GM23338 (cell line): Measurements from ENCODE around the gene POLR1A. TPM values are rescaled to one million over a fixed set of nuclear protein-coding genes. Genes with fewer than 3 reads are reported as not detected.

ENCODE experiments used
- ATAC-seq: fragments of 200-7000 bp; cut with Tn5 transposase; 3 replicates; pipeline ENCODE4 v1.9.1; 2020
- DNase-seq: peaks from one replicate; pipeline ENCODE4 v3.0.0-alpha.2; 2015; ENCODE audit warnings: low spot score
- H2AFZ ChIP-seq: fragments of 200-600 bp; sonication (generic); 2 replicates; pipeline ENCODE4 v1.8.0; 2016; ENCODE audit warnings: antibody characterized with exemption, mild to moderate bottlenecking, moderate library complexity
- H3F3A ChIP-seq: fragments of 200-600 bp; sonication (generic); replicated peaks from 2 replicates; pipeline ENCODE4 v1.8.0; 2017; ENCODE audit warnings: antibody characterized with exemption, mixed run types, low read depth
- H3K27ac ChIP-seq: fragments of 200-600 bp; sonication (generic); 2 replicates; pipeline ENCODE4 v1.6.1; 2016; ENCODE audit warnings: low read depth
- H3K27me3 ChIP-seq: fragments of 200-600 bp; sonication (generic); 2 replicates; pipeline ENCODE4 v1.8.0; 2016; ENCODE audit warnings: mild to moderate bottlenecking, mixed run types, moderate library complexity; ENCODE audit not compliant: insufficient read depth
- H3K36me3 ChIP-seq: fragments of 200-600 bp; sonication (generic); 2 replicates; pipeline ENCODE4 v1.8.0; 2016; ENCODE audit warnings: mild to moderate bottlenecking; ENCODE audit not compliant: insufficient read depth
- H3K4me1 ChIP-seq: fragments of 200-600 bp; sonication (generic); 2 replicates; pipeline ENCODE4 v1.8.0; 2016; ENCODE audit warnings: mild to moderate bottlenecking, moderate library complexity; ENCODE audit not compliant: insufficient read depth
- H3K4me2 ChIP-seq: fragments of 200-600 bp; sonication (generic); 2 replicates; pipeline ENCODE4 v1.7.1; 2017; ENCODE audit warnings: mixed run types
- H3K4me3 ChIP-seq: fragments of 200-600 bp; sonication (generic); 2 replicates; pipeline ENCODE4 v1.6.1; 2016; ENCODE audit warnings: mixed run types
- H3K79me2 ChIP-seq: fragments of 200-600 bp; sonication (generic); replicated peaks from 2 replicates; pipeline ENCODE4 v1.8.0; 2017; ENCODE audit warnings: mild to moderate bottlenecking; ENCODE audit not compliant: insufficient read depth
- H3K9me2 ChIP-seq: fragments of 200-600 bp; sonication (generic); 2 replicates; pipeline ENCODE4 v1.8.0; 2017; ENCODE audit not compliant: insufficient read depth
- H4K20me1 ChIP-seq: fragments of 200-600 bp; sonication (generic); replicated peaks from 2 replicates; pipeline ENCODE4 v1.8.0; 2017; ENCODE audit warnings: mild to moderate bottlenecking; ENCODE audit not compliant: insufficient read depth
- H3K27ac Mint-ChIP-seq: 2 replicates; pipeline ENCODE4 v1.8.0; 2020; ENCODE audit warnings: inconsistent platforms, mild to moderate bottlenecking, moderate library complexity, mixed read lengths
- H3K27me3 Mint-ChIP-seq: 3 replicates; pipeline ENCODE4 v1.8.0; 2022; ENCODE audit warnings: low read depth, mild to moderate bottlenecking, moderate library complexity, mixed read lengths, inconsistent platforms; ENCODE audit not compliant: insufficient read depth, poor library complexity
- H3K36me3 Mint-ChIP-seq: 3 replicates; pipeline ENCODE4 v1.8.0; 2021; ENCODE audit warnings: low read depth, mild to moderate bottlenecking, inconsistent platforms, moderate library complexity, mixed read lengths
- H3K4me1 Mint-ChIP-seq: 3 replicates; pipeline ENCODE4 v1.8.0; 2020; ENCODE audit warnings: mild to moderate bottlenecking, inconsistent platforms, mixed read lengths
- H3K4me3 Mint-ChIP-seq: 3 replicates; pipeline ENCODE4 v1.8.0; 2021; ENCODE audit warnings: moderate library complexity, mild to moderate bottlenecking, inconsistent platforms, mixed read lengths
- H3K9me3 Mint-ChIP-seq: 3 replicates; pipeline ENCODE4 v1.8.0; 2020; ENCODE audit warnings: moderate library complexity, mild to moderate bottlenecking, inconsistent platforms, mixed read lengths
- EZH2 ChIP-seq: fragments of 200-600 bp; sonication (generic); IDR thresholded peaks from one replicate; pipeline ENCODE4 v1.8.0; 2017; ENCODE audit warnings: antibody characterized with exemption, mild to moderate bottlenecking, low read depth; ENCODE audit not compliant: unreplicated experiment
- JUNB ChIP-seq: IDR thresholded peaks from one replicate; pipeline ENCODE4 v1.6.1; 2016; ENCODE audit warnings: antibody characterized with exemption; ENCODE audit not compliant: unreplicated experiment
- NANOG ChIP-seq: IDR thresholded peaks from 2 replicates; pipeline ENCODE4 v1.6.1; 2016; ENCODE audit warnings: antibody characterized with exemption, borderline replicate concordance
- STAT1 ChIP-seq: IDR thresholded peaks from one replicate; pipeline ENCODE4 v1.6.1; 2016; ENCODE audit warnings: antibody characterized with exemption; ENCODE audit not compliant: unreplicated experiment
- ZNF114 ChIP-seq: fragments of 250-450 bp; sonication (Bioruptor Pico); IDR thresholded peaks from 2 replicates; pipeline ENCODE4 v1.5.0; 2020; ENCODE audit warnings: mild to moderate bottlenecking, moderate library complexity
- ZNF331 ChIP-seq: fragments of 250-450 bp; sonication (Bioruptor Pico); IDR thresholded peaks from 2 replicates; pipeline ENCODE4 v1.5.0; 2020; ENCODE audit warnings: low read depth, mild to moderate bottlenecking, moderate library complexity
- ZNF462 ChIP-seq: fragments of 250-450 bp; sonication (Bioruptor Pico); IDR thresholded peaks from 2 replicates; pipeline ENCODE4 v1.5.0; 2020; ENCODE audit warnings: mild to moderate bottlenecking, moderate library complexity
- polyA plus RNA-seq: library from polyadenylated mRNA; unstranded; fragments of >200 nt; fragmentation: Nextera tagmentation; extraction: Ambion mirVana; gene quantifications from 2 replicates; pipeline ENCODE4 v1.2.1, GENCODE V29; 2016
- total RNA-seq: library from RNA; depleted of rRNA; stranded (reverse); fragments of >200 nt; shearing (Covaris generic); gene quantifications from 2 replicates; pipeline ENCODE4 v1.2.3, GENCODE V29; 2014
- TF ChIP-seq, protein P1 (sequence below): IDR thresholded peaks from 2 replicates; pipeline ENCODE4 v1.6.1; 2016; ENCODE audit warnings: antibody characterized with exemption

Gene POLR1A
- total and polyA plus RNA-seq, 2 experiments from 2014 or later: 13.8 to 43.2 TPM

GRCh38 chr2:86102157-86102556 lies 3.5 kb downstream of the POLR1A start (continued):
- no peak for TF ChIP-seq ZNF462
- TF ChIP-seq ZNF114 (CRISPR knock-in tag): no peak
- no peak for TF ChIP-seq STAT1
- TF ChIP-seq, protein P1, sequence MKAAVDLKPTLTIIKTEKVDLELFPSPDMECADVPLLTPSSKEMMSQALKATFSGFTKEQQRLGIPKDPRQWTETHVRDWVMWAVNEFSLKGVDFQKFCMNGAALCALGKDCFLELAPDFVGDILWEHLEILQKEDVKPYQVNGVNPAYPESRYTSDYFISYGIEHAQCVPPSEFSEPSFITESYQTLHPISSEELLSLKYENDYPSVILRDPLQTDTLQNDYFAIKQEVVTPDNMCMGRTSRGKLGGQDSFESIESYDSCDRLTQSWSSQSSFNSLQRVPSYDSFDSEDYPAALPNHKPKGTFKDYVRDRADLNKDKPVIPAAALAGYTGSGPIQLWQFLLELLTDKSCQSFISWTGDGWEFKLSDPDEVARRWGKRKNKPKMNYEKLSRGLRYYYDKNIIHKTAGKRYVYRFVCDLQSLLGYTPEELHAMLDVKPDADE: no peak

- H3K9me2 ChIP-seq: no peaks in the 10 kb centered on the region
- no peaks in the 10 kb centered on the region for H3F3A ChIP-seq
- DNase-seq (no peak), ATAC-seq (no peak)
- H2AFZ ChIP-seq: no peak overlapping the region
- Mint-ChIP-seq H3K27me3 (no peaks in the 10 kb centered on the region), H3K36me3 (peaks cover 76% of the 10 kb centered on the region), H3K27ac (no peak overlapping the region), H3K4me1 (no peaks in the 10 kb centered on the region), H3K9me3 (no peaks in the 10 kb centered on the region), H3K4me3 (no peak overlapping the region)
- no peak overlapping the region for H3K4me2 ChIP-seq
- no peaks in the 10 kb centered on the region for H3K4me1 ChIP-seq
- no peaks in the 10 kb centered on the region for H3K27me3 ChIP-seq
- no peak overlapping the region for H3K4me3 ChIP-seq
- peaks cover 37% of the 10 kb centered on the region for H4K20me1 ChIP-seq
- H3K79me2 ChIP-seq: peaks cover 88% of the 10 kb centered on the region
- H3K36me3 ChIP-seq: peaks cover 46% of the 10 kb centered on the region
- no peak overlapping the region for H3K27ac ChIP-seq
- TF ChIP-seq STAT1 (no peak), EZH2 (no peak), NANOG (no peak), ZNF462 (no peak), ZNF331 (CRISPR knock-in tag) (no peak), JUNB (no peak)
These were observed 7.8 kb downstream of the POLR1A start for GRCh38 chr2:86097913-86098312.
